Keratinocyte (primary cell): ENCODE data around the gene ADGRG6. TPM values are rescaled to one million over a fixed set of nuclear protein-coding genes. Genes with fewer than 3 reads are reported as not detected.
"Not testable (repeated sequence)": the region's sequence is repeated elsewhere in the genome, so short reads cannot be mapped to it uniquely, and the experiment has no call there.

Experiments
- DNase-seq: peaks from one replicate; pipeline ENCODE4 v3.0.0-alpha.2; 2011; ENCODE audit warnings: low read depth, missing footprints, low spot score
- FAIRE-seq: peaks from 2 replicates; lab custom pipeline; 2011; peaks lifted over from hg19 to GRCh38; lab: Jason Lieb, UNC
- H2AFZ ChIP-seq: 2 replicates; pipeline ENCODE4 v1.6.0; 2012; ENCODE audit warnings: low read length, control low read depth, inconsistent platforms; ENCODE audit not compliant: control insufficient read depth
- H3K27ac ChIP-seq: 2 replicates; pipeline ENCODE4 v1.5.1; 2011; ENCODE audit warnings: low read length; ENCODE audit not compliant: control insufficient read depth, insufficient read depth
- H3K27me3 ChIP-seq: 3 replicates; pipeline ENCODE4 v1.6.0; 2011; ENCODE audit warnings: low read length; ENCODE audit not compliant: control insufficient read depth, insufficient read depth; ENCODE audit errors: extremely low read depth
- H3K36me3 ChIP-seq, 2 experiments: 2 replicates in 1 of 2; 3 replicates in 1 of 2; pipeline ENCODE4 v1.5.1; 2011; ENCODE audit warnings: low read length in 2 of 2, mild to moderate bottlenecking in 1 of 2; ENCODE audit not compliant: control insufficient read depth in 2 of 2, insufficient read depth in 2 of 2; ENCODE audit errors: extremely low read depth in 1 of 2
- H3K4me1 ChIP-seq: 3 replicates; pipeline ENCODE4 v1.5.1; 2011; ENCODE audit warnings: low read length; ENCODE audit not compliant: control insufficient read depth, insufficient read depth; ENCODE audit errors: extremely low read depth
- H3K4me2 ChIP-seq: 3 replicates; pipeline ENCODE4 v1.6.0; 2011; ENCODE audit warnings: low read depth, low read length; ENCODE audit not compliant: control insufficient read depth, insufficient read depth; ENCODE audit errors: extremely low read depth
- H3K4me3 ChIP-seq, 3 experiments: fragments of 200-600 bp in 1 of 3; sonication (generic) in 1 of 3; 2 replicates in 2 of 3; 3 replicates in 1 of 3; pipeline ENCODE4 v1.5.1; 2011 to 2016; ENCODE audit warnings: low read length in 3 of 3, mild to moderate bottlenecking in 3 of 3, control low read depth in 2 of 3, inconsistent platforms in 1 of 3, low read depth in 1 of 3, mixed read lengths in 1 of 3, mixed run types in 1 of 3, moderate library complexity in 1 of 3; ENCODE audit not compliant: control insufficient read depth in 2 of 3, insufficient read depth in 2 of 3; ENCODE audit errors: extremely low read depth in 1 of 3
- H3K79me2 ChIP-seq: 2 replicates; pipeline ENCODE4 v1.6.0; 2012; ENCODE audit warnings: low read length; ENCODE audit not compliant: control insufficient read depth, insufficient read depth
- H3K9ac ChIP-seq: 3 replicates; pipeline ENCODE4 v1.6.0; 2011; ENCODE audit warnings: low read length; ENCODE audit not compliant: control insufficient read depth, insufficient read depth; ENCODE audit errors: extremely low read depth
- H3K9me1 ChIP-seq: 3 replicates; pipeline ENCODE4 v1.6.0; 2011; ENCODE audit warnings: low read length; ENCODE audit not compliant: control insufficient read depth, insufficient read depth; ENCODE audit errors: extremely low read depth
- H3K9me3 ChIP-seq: 2 replicates; pipeline ENCODE4 v1.5.1; 2012; ENCODE audit warnings: low read depth, low read length; ENCODE audit not compliant: control insufficient read depth
- H4K20me1 ChIP-seq: 3 replicates; pipeline ENCODE4 v1.6.0; 2011; ENCODE audit warnings: low read length; ENCODE audit not compliant: control insufficient read depth, insufficient read depth; ENCODE audit errors: extremely low read depth
- CTCF ChIP-seq, 3 experiments: IDR thresholded peaks in 1 of 3; conservative IDR thresholded peaks in 1 of 3; optimal IDR thresholded peaks in 1 of 3; 2 replicates in 2 of 3; 3 replicates in 1 of 3; pipeline versions ENCODE3 to v1.5.1; 2011; ENCODE audit warnings: low read length in 3 of 3, mild to moderate bottlenecking in 3 of 3, moderate library complexity in 2 of 3, control low read depth in 1 of 3, inconsistent platforms in 1 of 3; ENCODE audit not compliant: insufficient read depth in 2 of 3; ENCODE audit errors: extremely low read depth in 1 of 3
- EZH2 ChIP-seq: IDR thresholded peaks from one replicate; pipeline ENCODE4 v1.6.1; 2012; ENCODE audit warnings: inconsistent platforms, mild to moderate bottlenecking, low read length, moderate library complexity
- dilution Hi-C: fragments of 300-500 bp; cut with MboI; formaldehyde crosslinking; loops from one replicate; pipeline ENCODE4 v1.7.0; 2020; ENCODE audit warnings: low sequenced_read_pairs; ENCODE audit not compliant: extremely low pct_ligation_motif_present
- polyA plus RNA-seq, 5 experiments: library from polyadenylated mRNA; depleted of rRNA in 3 of 5; stranded (reverse) in 3 of 5; stranded (forward) in 1 of 5; unstranded in 1 of 5; fragments of >200 nt; gene quantifications; 1 replicate in 1 of 5; 2 replicates in 3 of 5; 3 replicates in 1 of 5; pipeline versions ENCODE4 v1.2.1 to v1.2.3, GENCODE V29; 2011 to 2012; ENCODE audit warnings: missing spikeins in 2 of 5, low read depth in 1 of 5, low replicate concordance in 1 of 5

ADGRG6 gene
- polyA plus RNA-seq, 1 donor (not counting 4 experiments of a cell fraction or from before 2014, with no cell fraction given), result 20.1 TPM

- Histone ChIP-seq H3K36me3 (peaks cover 0 to 1% of the 10 kb centered on the region in 2 experiments), H3K27ac (no peak overlapping the region), H3K9ac (no peak overlapping the region), H3K4me1 (no peaks in the 10 kb centered on the region), H3K79me2 (no peaks in the 10 kb centered on the region), H2AFZ (no peak overlapping the region), H4K20me1 (no peaks in the 10 kb centered on the region), H3K9me3 (no peaks in the 10 kb centered on the region), H3K4me2 (no peak overlapping the region), H3K27me3 (no peaks in the 10 kb centered on the region), H3K9me1 (no peaks in the 10 kb centered on the region), H3K4me3 (no peak overlapping the region)
- DNase-seq, result no peak
- TF ChIP-seq CTCF (optimal IDR thresholded peaks at IDR 0.05 in 1 of 3, IDR thresholded peaks at IDR 0.05 in 1 of 3, conservative IDR thresholded peaks at IDR 0.05 in 1 of 3; ENCODE audit: extremely low read depth in 1 of 3, insufficient read depth in 2 of 3, low read length in 3 of 3) (no peak), EZH2 (no peak)
- dilution Hi-C loops, result no loop called here
- no peak for FAIRE-seq
These were observed 144.8 kb downstream of the ADGRG6 start for GRCh38 chr6:142446576-142446975.

GRCh38 chr6:142448091-142448729 lies 146.4 kb downstream of the ADGRG6 start:
- Histone ChIP-seq H4K20me1 (no peaks in the 10 kb centered on the region), H3K79me2 (no peaks in the 10 kb centered on the region), H3K27me3 (no peaks in the 10 kb centered on the region), H3K36me3 (peaks cover 0 to 1% of the 10 kb centered on the region in 2 experiments), H3K9me3 (no peaks in the 10 kb centered on the region), H3K4me3 (no peak overlapping the region), H2AFZ (no peak overlapping the region), H3K4me2 (no peak overlapping the region), H3K27ac (no peak overlapping the region), H3K9ac (no peak overlapping the region), H3K9me1 (no peaks in the 10 kb centered on the region), H3K4me1 (no peaks in the 10 kb centered on the region)
- FAIRE-seq (no peak), DNase-seq (no peak)
- dilution Hi-C loops, result no loop called here
- TF ChIP-seq CTCF (optimal IDR thresholded peaks at IDR 0.05 in 1 of 3, IDR thresholded peaks at IDR 0.05 in 1 of 3, conservative IDR thresholded peaks at IDR 0.05 in 1 of 3; ENCODE audit: extremely low read depth in 1 of 3, insufficient read depth in 2 of 3, low read length in 3 of 3) (no peak), EZH2 (no peak)

GRCh38 chr6:142450856-142451255 lies 149.0 kb downstream of the ADGRG6 start:
- H3K27me3 ChIP-seq, H3K4me1 ChIP-seq, FAIRE-seq, dilution Hi-C loops, H3K9ac ChIP-seq, DNase-seq, H3K4me3 ChIP-seq, H3K9me1 ChIP-seq, H3K36me3 ChIP-seq, H2AFZ ChIP-seq, H3K4me2 ChIP-seq, H3K9me3 ChIP-seq, H4K20me1 ChIP-seq, H3K27ac ChIP-seq, H3K79me2 ChIP-seq: not testable (repeated sequence)
